ENCODE data around the gene CWH43. TPM values are rescaled to one million over a fixed set of nuclear protein-coding genes. Genes with fewer than 3 reads are reported as not detected.
"Not testable (repeated sequence)": the region's sequence is repeated elsewhere in the genome, so short reads cannot be mapped to it uniquely, and the experiment has no call there.

The CWH43 gene
- polyA plus RNA-seq (ENCODE audit: insufficient read length in 10 of 10) = 1 to 10 TPM in 1 of 10 donors, under 1 TPM in 1, not detected in 8; 0.45 to 2.2 TPM
- long read RNA-seq, donor 1 = 0 reads
- long read RNA-seq, donor 2 = 0 reads
- long read RNA-seq, donor 3 = 0 reads
- long read RNA-seq, donor 4 = 0 reads
- long read RNA-seq, donor 5 = 0 reads
- long read RNA-seq, donor 6 = 0 reads
- long read RNA-seq, donor 7 = 0 reads
- long read RNA-seq, donor 8 = 0 reads
- long read RNA-seq, donor 9 = 0 reads

DNA sequence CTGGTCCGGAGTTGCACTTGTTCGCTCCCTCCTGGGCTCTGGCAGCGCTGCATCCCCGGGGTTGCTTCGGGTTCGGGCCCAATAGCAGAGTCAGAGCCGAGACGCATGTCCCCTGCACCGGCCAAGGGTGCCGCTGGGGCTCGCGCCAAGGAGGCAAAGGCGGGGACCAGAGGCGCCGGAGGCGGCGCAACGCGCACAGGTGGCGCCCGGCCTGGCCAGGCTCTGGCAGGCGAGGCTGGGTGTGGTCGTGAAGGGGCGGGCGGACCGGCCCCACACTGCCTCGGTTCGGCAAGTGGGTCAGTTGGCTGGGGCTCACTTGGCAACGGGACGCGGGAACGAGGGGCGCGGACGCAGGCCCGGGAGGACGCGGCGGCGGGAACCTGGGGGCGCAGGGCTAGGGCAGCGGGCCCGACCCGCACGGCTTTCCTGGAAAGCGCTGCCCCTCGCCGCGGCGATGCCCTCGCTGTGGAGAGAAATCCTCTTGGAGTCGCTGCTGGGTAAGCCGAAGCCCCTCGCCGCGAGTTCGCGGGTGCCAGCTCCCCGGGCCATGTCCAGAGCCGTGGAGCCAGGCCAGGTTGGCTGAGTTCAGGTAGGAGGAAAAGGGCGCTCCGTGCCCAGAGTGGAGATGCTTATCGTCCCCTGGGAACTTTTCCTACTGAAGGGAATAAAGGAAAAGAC is at the start of gene CWH43:
CWH43 (plus strand) TSS at position 300 of the 678 bp plus-strand sequence; CDS start at position 455, 155 bp downstream.
- DNase-seq = peak in 1 of 3 donors; percentile 2

DNA sequence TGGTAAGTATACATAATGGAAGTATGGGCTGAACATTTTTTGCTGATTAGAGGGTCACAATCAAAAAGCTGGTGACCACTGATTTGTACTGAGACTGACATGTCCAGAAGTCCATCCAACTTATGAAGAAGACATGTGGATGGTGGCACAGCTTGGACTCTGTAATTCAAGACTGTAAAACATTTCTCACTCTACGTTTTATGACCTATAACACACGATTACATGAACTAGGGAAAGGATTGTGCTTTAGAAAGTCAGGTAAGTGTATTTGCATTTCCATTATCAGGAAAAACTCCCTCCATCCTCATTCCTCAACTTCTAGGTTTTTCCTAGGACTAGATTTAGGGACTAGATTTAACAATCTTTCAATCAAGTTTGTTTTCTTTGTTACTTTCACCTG is 49.0 kb upstream of the CWH43 start:
- DNase-seq = no peak

DNA sequence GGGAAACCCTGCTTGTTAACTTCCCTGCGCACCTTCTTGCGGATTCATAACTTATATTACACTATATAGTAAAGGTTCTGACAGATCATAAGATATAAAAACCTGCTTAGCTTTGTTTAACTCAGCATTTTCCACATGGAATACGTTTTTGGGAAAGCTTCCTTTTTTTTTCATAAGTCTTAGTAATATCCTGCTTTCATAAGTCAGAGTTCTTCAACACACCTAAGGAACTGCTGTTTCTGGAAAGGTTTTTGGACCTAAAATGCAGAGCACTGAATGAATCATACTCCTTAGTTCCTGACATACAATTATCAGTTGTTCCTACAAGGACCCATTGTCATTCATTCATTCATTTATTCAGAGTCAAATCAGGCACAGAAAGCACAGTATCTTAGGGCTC is 47.2 kb upstream of the CWH43 start:
- DNase-seq = no peak

DNA sequence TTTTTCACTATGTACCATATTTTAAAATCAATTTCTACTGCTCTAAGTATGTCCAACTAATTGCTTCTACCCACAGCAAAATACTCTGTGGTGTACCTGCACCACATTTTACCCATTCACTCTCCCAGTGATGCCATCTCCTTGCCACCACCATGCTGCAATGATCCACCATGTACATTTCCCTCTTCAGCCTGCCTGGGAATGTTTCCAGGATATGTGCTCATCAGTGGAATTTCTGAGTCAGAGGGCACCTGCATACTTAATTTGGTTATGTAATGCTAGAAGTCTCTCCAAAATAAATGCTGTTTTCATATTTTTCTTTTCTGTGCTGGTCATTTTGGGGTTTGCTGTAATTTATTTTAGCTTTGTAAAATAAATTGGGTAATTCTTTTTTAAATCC is 46.3 kb upstream of the CWH43 start:
- peak in 2 of 3 donors; percentile 11 to 19 for DNase-seq

DNA sequence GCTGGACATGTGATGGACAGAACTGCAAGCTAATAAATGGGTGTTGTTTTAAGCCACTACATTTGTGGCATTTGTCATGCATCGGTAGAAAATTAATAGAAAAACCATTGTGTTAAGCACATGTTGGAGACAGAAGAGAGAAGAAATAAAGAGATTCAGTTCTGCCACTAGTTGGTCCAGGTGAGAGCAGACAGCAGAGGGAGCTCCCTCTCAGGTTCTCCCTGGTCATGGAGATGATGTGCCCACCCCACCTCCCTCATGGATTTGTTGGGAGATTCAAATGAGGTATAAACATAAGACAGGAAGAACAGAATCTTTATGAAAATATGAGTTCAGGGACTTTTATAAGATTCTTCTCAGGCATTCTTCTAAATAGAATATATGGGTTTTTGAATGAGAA is 42.7 kb upstream of the CWH43 start:
- no peak for DNase-seq

DNA sequence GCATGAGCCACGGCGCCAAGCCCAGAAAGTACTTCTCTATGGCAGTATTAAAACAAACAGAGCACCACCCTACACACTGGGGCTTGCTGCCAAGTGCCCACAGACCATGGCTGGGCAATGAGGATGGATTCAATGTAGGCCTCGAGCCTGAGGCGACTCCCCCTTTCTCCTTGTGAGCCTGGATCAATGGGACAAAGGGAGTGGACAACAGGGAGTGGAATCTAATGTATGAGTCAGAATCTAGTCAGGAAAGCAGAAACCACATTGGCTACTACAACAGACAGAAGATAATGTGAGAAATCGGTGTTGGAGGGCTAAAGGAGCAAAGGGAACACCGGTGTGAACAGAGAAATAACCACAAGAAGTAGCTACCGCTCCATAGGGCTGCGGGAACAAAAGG is 41.8 kb upstream of the CWH43 start:
- DNase-seq = no peak

DNA sequence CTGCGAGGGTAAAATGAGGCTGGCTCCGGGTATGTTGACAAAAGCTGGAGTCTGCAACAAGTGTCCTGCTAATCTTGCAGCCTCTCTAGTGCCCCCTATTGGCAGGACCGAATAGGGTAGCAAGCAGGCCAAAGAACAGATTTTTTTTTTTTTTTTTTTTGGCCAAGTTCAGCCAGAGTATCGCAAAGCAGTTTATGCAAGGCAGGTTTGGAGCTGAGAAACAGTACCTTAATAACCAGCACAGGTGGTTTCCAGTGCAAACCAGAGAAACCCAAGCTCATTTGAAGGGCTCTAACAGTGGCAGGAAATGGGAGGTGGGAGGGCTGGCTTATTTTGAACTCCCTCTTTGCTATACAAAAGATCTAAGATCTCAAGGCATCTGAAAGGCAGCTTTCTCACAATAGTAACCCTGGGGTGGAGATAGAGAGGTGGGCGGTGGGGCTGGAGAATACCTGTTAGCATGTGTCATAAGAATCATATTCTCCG is 41.3 kb upstream of the CWH43 start:
- DNase-seq = no peak

DNA sequence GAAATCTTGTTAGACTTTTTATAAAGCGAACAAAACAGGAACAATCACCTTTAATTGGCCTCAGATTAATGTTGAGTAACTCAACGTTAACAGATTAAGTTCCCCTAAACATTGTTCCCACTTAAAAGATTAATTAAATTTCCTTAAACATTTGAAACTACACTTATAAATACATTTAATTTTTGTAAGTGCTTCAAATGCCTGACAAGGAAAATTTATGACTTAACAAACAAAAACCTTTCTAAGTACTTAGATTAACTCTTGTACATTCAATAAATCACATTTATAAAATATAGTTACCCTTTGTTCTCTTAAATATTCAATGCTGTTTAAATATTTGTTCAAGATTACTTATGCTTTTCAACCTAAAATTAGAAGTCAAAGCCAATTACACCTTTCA is 40.1 kb upstream of the CWH43 start:
- no peak for DNase-seq

DNA sequence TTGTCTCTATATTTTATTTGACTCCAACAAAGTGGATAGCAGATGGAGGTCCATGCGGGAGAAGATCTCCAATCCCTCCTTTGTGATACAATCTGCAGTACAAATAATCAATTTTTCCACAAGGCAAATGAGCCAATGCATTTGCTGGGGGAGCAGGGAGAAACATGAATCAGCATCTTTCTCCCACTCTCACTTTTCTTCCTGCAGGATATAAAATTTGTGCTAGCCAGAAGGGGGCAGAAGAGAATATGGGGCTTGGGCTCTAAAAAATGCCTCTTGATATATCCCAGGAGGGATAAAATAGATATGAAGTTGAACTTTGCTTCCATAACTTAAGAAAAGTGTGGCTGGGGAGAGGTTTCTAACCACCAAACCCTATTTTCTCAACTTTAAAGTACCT is 38.3 kb upstream of the CWH43 start:
- no peak for DNase-seq

DNA sequence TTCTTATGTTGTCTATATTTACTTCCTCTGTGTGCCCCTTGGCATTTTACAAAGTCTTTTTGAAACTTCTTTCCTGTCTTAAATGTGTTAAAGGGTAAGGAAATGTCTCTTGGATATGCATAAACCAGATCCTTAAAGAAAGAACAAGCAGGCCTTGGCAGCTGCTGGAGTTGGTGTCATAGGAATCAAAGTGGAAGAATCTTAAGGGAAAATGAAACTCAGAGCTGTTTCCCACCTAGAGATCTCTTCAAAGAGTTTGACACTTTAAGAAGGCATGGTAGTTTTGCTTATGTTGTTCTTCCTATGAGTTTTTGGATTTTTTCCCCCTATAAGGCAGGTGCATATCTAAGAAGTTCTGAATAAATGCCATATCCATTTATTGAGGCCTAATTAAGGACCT is 37.0 kb upstream of the CWH43 start:
- no peak for DNase-seq

DNA sequence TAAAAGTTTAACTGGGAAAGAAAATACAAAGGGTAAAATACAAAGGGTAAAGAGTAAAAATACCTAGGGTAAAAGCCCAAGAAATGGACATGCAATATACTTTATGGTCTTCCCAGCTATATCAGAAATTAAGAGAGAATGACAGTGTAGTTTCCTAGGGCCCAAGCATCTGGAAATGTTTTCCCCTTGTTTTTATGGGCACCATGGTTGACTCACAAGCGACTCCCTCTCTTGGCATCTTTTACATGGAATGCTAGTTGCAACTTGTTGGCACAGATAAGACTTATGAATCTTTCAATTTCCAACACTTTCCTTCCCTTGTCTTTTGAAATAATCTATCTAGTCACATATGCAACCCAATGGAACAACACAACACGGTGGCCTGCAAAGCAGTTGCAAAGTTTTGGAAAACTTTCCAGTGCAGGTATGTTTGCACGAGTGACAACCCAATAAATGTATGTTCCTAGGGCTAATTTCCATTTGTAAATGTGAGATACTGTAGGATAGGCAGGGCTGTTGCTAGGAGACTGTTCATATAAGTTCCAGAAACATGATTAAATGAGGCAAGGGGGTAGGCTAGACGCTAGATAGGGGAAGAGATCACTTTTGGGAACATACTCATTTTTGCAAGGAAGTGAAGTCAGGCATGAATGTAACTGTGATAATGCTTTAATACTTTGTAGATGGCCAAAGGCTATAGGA is 36.4 kb upstream of the CWH43 start:
- DNase-seq = no peak

DNA sequence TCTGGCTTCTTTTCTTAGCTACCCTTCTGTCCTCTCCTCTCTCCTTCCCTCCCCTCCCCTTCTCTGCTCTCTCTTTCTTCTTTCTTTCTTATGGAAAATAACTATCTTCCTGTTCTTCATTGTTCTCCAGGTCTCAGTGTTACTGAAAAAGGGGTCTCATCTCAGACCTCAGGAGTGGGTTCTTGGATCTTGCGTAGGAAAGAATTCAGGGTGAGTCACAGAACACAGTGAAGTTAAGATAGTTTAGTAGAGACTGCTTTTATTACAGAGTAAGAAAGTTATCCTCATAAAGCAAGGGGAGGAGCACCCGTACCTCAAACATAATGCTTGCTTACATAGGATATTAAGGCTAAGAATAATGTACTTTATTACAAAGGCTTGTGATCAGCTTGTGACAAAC is 31.8 kb upstream of the CWH43 start:
- DNase-seq = no peak

DNA sequence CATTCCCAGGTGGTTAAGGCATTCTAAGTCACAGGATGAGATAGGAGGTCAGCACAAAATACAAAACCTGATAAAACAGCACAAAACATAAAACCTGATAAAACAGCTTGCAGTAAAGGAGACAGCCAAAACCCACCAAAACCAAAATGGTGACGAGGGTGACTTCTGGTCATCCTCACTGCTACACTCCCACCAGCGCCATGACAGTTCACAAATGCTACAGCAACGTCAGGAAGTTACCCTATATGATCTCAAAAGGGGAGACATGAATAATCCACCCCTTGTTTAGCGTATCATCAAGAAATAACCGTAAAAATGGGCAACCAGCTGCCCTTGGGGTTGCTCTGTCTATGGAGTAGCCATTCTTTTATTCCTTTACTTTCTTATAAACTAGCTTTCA is 28.7 kb upstream of the CWH43 start:
- DNase-seq = not testable (repeated sequence)

DNA sequence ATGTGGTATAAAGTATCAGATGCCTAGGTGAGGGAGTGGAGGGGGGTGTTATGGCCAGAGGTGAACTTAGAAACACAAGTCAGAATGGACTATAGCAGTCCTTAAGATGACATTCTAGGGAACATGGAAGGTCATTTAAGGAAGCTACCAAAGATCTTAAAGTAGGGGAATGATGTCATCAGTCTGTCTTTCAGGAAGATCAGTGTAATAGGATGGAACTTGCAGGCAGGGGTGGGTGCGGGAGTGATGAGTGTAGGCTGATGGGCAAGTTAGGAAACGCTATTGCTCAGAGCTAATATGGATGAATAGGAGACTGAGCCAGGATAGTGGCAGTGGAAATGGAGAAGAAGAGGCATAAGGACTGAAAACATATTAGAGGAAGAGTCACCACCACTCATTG is 27.5 kb upstream of the CWH43 start:
- no peak for DNase-seq

DNA sequence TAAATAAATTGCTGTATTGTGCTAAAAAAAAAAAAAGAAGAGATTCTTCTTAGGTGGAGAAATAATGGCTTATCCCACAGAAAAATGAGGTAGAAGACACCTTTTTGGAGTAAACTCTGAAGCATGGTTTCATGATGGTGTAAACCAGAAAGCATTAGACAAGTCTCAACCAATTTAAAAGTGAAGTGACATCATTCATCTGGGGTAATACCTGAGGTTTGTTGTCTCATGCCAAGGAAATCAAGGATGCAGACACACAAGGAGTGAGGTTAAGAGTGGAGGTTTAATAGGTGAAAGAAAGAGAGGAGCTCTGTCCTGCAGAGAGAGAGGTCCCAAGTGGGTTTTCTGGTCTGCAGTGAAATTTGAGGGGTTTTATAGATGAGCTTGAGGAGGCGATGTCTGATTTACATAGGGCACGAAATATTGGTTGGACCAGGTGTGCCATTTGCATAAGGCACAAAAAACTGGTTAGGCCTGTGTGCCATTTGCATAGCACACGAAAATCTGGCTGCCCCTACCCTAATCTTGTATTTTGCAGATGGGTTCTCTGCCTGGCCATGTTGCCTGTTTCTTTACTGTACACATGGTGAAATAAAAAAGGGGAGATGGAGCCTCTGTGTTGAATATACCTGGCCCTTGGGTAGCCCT is 25.0 kb upstream of the CWH43 start:
- no peak for DNase-seq

DNA sequence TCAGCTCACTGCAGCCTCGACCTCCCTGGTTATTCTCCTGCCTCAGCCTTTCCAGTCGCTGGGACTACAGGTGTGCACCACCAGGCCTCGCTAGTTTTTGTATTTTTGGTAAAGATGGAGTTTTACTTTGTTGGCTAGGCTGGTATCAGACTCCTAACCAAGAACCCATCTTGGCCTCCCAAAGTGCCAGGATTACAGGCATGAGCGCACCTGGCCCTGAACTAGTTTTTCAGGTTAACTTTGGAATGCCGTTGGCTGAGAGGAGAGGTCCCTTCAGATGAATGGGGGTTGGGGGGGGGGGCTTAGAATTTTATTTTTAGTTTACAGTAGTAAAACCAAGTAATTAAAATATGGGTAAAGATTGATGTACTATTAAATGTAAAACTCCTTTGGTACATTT is 23.4 kb upstream of the CWH43 start:
- DNase-seq = no peak

DNA sequence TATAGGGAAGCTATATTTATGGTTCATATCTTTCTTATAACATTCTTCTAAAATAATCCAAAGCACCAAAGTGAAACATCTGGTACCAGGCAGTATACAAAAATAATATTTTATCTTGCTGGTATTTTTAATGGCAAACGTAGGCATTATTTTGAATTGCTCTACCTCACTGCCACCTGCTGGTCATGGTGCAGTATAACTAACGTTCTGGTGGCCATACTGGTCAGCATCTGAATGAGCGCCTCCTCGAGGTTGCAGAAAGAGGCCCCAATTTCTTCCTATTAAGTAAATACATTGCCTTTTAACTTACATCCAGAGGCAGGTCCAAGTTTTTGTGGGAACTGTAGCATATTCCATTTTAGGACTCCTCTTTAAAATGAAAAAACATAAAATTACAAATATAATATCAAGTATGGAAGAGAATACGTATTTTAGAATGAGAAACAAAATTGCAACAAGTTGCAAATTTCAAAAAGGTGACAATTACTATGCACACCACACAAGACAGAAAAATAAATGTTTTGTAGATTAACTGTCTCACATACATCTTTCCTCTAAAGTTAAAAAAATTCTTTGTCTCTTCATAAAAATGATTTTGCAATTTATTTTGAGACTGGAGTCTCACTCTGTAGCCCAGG is 22.9 kb upstream of the CWH43 start:
- DNase-seq = peak; percentile 69 to 80 (median 69)

DNA sequence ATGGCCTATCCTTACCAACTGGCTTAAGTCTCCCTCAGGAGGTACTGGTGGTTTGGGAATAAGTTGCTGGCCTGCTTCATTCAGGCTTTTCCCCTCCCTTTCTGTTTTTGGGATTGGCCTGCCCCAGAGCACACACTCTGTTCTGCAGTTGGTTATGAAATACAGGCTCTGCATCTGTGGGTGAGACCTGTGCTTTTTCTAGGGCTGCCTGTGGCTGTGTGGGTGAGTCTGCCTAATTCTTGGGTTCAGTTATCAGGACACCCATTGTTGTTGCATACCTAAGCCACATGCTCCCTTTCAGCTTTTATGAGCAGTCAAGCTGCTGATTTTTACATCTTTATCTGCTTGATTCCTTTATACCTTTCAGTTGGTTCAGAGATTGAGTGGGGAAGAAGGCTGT is 19.0 kb upstream of the CWH43 start:
- DNase-seq = no peak

DNA sequence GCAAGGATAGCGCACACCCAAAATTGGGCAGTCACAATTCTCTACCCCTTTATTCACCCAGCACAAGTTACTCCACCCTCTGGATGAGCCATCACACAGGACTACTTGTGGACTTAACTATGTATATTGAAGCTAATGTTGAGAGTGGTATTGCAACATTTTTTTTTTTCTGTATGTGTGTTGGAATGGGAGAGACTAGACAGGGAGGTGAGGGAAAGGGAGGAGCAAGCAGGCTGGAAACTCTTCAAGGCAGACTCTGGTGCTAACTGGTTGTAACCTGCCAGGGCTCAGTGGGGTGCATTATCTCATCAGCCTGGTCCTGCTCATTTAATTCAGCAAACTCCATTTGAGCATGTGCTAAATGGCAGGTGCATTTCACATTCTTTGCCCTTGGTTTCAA is 18.4 kb upstream of the CWH43 start:
- DNase-seq = no peak

DNA sequence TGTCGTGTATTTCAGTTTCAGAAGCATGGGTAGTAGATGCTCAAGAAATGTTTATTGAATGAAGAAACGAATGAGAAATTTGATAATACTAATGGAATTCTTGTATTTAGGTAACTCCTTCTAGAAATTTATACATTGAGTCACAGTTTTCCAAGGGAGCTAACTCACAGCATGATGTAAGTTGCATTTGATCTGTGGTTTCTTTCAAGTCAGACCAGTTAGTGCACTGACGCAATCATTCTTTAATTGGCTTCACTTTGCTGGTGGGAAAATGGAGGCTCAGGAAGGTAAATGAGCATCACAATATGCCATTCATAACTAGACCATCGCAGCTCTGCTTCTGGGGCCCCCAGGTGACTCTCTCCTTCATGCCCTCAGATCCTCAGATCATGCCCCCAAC is 17.3 kb upstream of the CWH43 start:
- DNase-seq = peak in 1 of 3 donors; percentile 17

DNA sequence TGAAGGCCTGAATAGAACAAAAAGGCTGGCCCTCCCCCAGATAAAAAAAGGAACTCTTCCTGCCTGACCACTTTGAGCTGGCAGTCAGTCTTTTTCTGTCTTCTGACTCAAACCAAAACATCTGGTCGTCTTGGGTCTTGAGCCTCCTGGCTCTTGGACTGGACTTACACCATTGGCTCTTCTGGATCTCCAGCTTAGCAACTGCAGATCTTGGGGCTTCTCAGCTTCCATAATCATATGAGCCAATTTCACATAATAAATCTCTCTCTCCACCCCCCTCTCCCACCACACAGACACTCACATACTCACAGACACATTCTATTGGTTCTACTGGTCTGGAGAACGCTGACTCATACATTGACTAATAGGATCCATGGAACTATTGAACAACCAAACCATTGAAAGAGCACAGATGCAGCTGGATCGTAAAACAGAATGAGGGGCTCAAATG is 15.6 kb upstream of the CWH43 start:
- DNase-seq = peak in 1 of 3 donors; percentile 55

Data from muscle of back (tissue), 13 donors.